ENCODE measurements around the gene HOXA3. TPM values are rescaled to one million over a fixed set of nuclear protein-coding genes. Genes with fewer than 3 reads are reported as not detected.

The HOXA3 gene
- total RNA-seq, 1 experiment from 2014 or later: 9.2 TPM

- CTCF ChIA-PET: interaction anchor here (0.7 kb wide), 1 partner anchor 47 kb away, joined by 3 read pairs; no protein-coding TSS in a partner anchor
- Histone ChIP-seq H3K27ac (ENCODE audit: low read depth, low read length) (no peak overlapping the region), H3K36me3 (ENCODE audit: control insufficient read depth in 1 of 2, insufficient read depth in 2 of 2, low read length in 2 of 2) (peaks cover 5 to 12% of the 10 kb centered on the region in 2 experiments; a peak in 3 of 4 replicates), H4K20me1 (ENCODE audit: insufficient read depth) (no peaks in the 10 kb centered on the region), H3K4me2 (ENCODE audit: low read length) (no peak overlapping the region), H3K79me2 (ENCODE audit: insufficient read depth, low read length) (no peaks in the 10 kb centered on the region), H2AFZ (ENCODE audit: low read depth, low read length, poor library complexity, severe bottlenecking) (no peak overlapping the region), H3K9me2 (ENCODE audit: insufficient read depth) (no peaks in the 10 kb centered on the region), H3K4me1 (ENCODE audit: control insufficient read depth in 1 of 2, insufficient read depth in 2 of 2, low read length in 2 of 2) (peaks cover 15 to 32% of the 10 kb centered on the region in 2 experiments), H3K4me3 (replicated peaks in 1 of 2; ENCODE audit: low read depth in 1 of 2, low read length in 2 of 2) (no peak overlapping the region), H3K9ac (ENCODE audit: low read length) (no peak overlapping the region), H3K9me3 (ENCODE audit: control insufficient read depth in 1 of 2, insufficient read depth in 1 of 2, low read depth in 1 of 2, low read length in 2 of 2) (no peaks in the 10 kb centered on the region), H3K27me3 (ENCODE audit: insufficient read depth, low read length) (no peaks in the 10 kb centered on the region)
- POLR2A ChIA-PET: no interaction called here
- no TSS peak for BruUV-seq (replicated peaks)
- intact Hi-C loops (cut with micrococcal nuclease): no loop called here
- DNase-seq (ENCODE audit: low read depth, low spot score) (no peak), ATAC-seq (no peak)
- TF ChIP-seq REST (IDR thresholded peaks at IDR 0.05; ENCODE audit: low read depth) (no peak), ZNF274 (IDR thresholded peaks at IDR 0.05; ENCODE audit: low read depth, low read length) (no peak), POLR2AphosphoS5 (IDR thresholded peaks at IDR 0.05; ENCODE audit: low read depth, low read length) (no peak), FOSL1 (IDR thresholded peaks at IDR 0.05; ENCODE audit: low read depth) (no peak), ATF3 (IDR thresholded peaks at IDR 0.05) (no peak), EGR1 (IDR thresholded peaks at IDR 0.05; ENCODE audit: low read depth) (no peak), SP1 (IDR thresholded peaks at IDR 0.05; ENCODE audit: low read depth) (no peak)
- RAD21 ChIA-PET (ENCODE audit: low non-redundant PET in 1 of 2, low total read pairs in 2 of 2, uncharacterized antibody in 2 of 2, unreplicated experiment in 2 of 2): no interaction called here
Measured at GRCh38 chr7:27140126-27140857, 12.1 kb downstream of the HOXA3 start.

Data from HCT116 (cell line).